HepG2 (cell line): ENCODE data around the gene MCM10. TPM values are rescaled to one million over a fixed set of nuclear protein-coding genes. Genes with fewer than 3 reads are reported as not detected.

Source experiments
- ATAC-seq: fragments of 200-7000 bp; cut with Tn5 transposase; 3 replicates; pipeline ENCODE4 v1.9.1; 2020; ENCODE audit warnings: mild to moderate bottlenecking, moderate library complexity
- BruUV-seq: library from RNA; stranded (reverse); fragments of 400-500 nt; replicated peaks from 2 replicates; lab custom pipeline; 2021; lab: Mats Ljungman, UMichigan
- CTCF ChIA-PET: fragments of 300-600 bp; formaldehyde crosslinking; extraction: SDS; loops from one replicate; lab custom pipeline; 2021; ENCODE audit warnings: low total read pairs, inconsistent platforms, low intra/inter-chr PET ratio; lab: Yijun Ruan, JAX
- POLR2A ChIA-PET: fragments of 350-600 bp; sonication (Branson Sonifier 250); formaldehyde crosslinking; loops from one replicate; lab custom pipeline; 2020; ENCODE audit warnings: antibody characterized with exemption, inconsistent platforms; lab: Yijun Ruan, JAX
- DNase-seq: peaks from one replicate; pipeline ENCODE4 v3.0.0-alpha.2; 2015; ENCODE audit warnings: low spot score
- FAIRE-seq: peaks from 3 replicates; lab custom pipeline; 2011; peaks lifted over from hg19 to GRCh38; lab: Jason Lieb, UNC
- H2AFZ ChIP-seq: one replicate; pipeline ENCODE4 v1.6.1; 2011; ENCODE audit warnings: low read length, inconsistent platforms
- H3K27ac ChIP-seq: fragments of 300-600 bp; 3 replicates; pipeline ENCODE4 v1.8.0; 2011; ENCODE audit warnings: mixed run types, mild to moderate bottlenecking, mixed read lengths, low read length, inconsistent platforms; ENCODE audit not compliant: insufficient read depth; ENCODE audit errors: extremely low read length
- H3K27me3 ChIP-seq, 2 experiments: fragments of 200-600 bp in 1 of 2; 2 replicates in 1 of 2; 3 replicates in 1 of 2; pipeline versions ENCODE4 v1.6.0 to v1.8.0; 2011; ENCODE audit warnings: low read length in 2 of 2, mild to moderate bottlenecking in 2 of 2, moderate library complexity in 2 of 2, inconsistent platforms in 1 of 2; ENCODE audit not compliant: insufficient read depth in 2 of 2, control insufficient read depth in 1 of 2
- H3K36me3 ChIP-seq, 2 experiments: fragments of 200-600 bp in 1 of 2; replicated peaks in 1 of 2; 2 replicates in 1 of 2; 3 replicates in 1 of 2; pipeline versions ENCODE4 v1.5.1 to v1.8.0; 2011; ENCODE audit warnings: low read length in 2 of 2, inconsistent platforms in 1 of 2; ENCODE audit not compliant: insufficient read depth in 2 of 2, control insufficient read depth in 1 of 2
- H3K4me1 ChIP-seq: 2 replicates; pipeline ENCODE4 v1.5.1; 2012; ENCODE audit warnings: low read length, inconsistent platforms; ENCODE audit not compliant: insufficient read depth
- H3K4me2 ChIP-seq: 2 replicates; pipeline ENCODE4 v1.6.0; 2011; ENCODE audit warnings: low read depth, low read length, inconsistent platforms
- H3K4me3 ChIP-seq, 3 experiments: fragments of 200-600 bp in 1 of 3; sonication (generic), shearing (Covaris generic) in 1 of 3; replicated peaks in 1 of 3; 2 replicates each; pipeline ENCODE4 v1.5.1; 2011 to 2016; ENCODE audit warnings: low read length in 3 of 3, inconsistent platforms in 2 of 3, low read depth in 2 of 3, mild to moderate bottlenecking in 2 of 3, control low read depth in 1 of 3, mixed read lengths in 1 of 3; ENCODE audit not compliant: insufficient read depth in 1 of 3
- H3K79me2 ChIP-seq: one replicate; pipeline ENCODE4 v1.6.1; 2011; ENCODE audit warnings: low read length, inconsistent platforms; ENCODE audit not compliant: insufficient read depth
- H3K9ac ChIP-seq: 2 replicates; pipeline ENCODE4 v1.6.0; 2011; ENCODE audit warnings: mild to moderate bottlenecking, low read depth, low read length, inconsistent platforms; ENCODE audit not compliant: insufficient read depth
- H3K9me3 ChIP-seq: 2 replicates; pipeline ENCODE4 v1.5.1; 2012; ENCODE audit warnings: mild to moderate bottlenecking, low read length
- H4K20me1 ChIP-seq: 2 replicates; pipeline ENCODE4 v1.6.0; 2011; ENCODE audit warnings: inconsistent platforms, mild to moderate bottlenecking, low read length, moderate library complexity; ENCODE audit not compliant: insufficient read depth
- CEBPZ ChIP-seq: IDR thresholded peaks from 2 replicates; pipeline ENCODE4 v1.6.1; 2012; ENCODE audit warnings: low read length, improper control_type of control experiment
- GATA4 ChIP-seq: sonication (generic); IDR thresholded peaks from 2 replicates; pipeline ENCODE4 v1.6.1; 2016; ENCODE audit warnings: antibody characterized with exemption, low read depth, borderline replicate concordance
- GRHL1 ChIP-seq: sonication (generic); formaldehyde crosslinking; conservative IDR thresholded peaks from 2 replicates; pipeline ENCODE4 v1.8.0; 2022; ENCODE audit warnings: missing genetic modification reagents
- HNF4A ChIP-seq: sonication (generic); formaldehyde crosslinking; IDR thresholded peaks from 2 replicates; pipeline ENCODE4 v1.4.0; 2020; ENCODE audit warnings: missing genetic modification reagents
- HNF4G ChIP-seq, 2 experiments: sonication (generic) in 1 of 2; formaldehyde crosslinking in 1 of 2; IDR thresholded peaks; 2 replicates each; pipeline versions ENCODE4 v1.4.0 to v1.6.1; 2011 to 2020; ENCODE audit warnings: borderline replicate concordance in 2 of 2, low read depth in 2 of 2, mild to moderate bottlenecking in 2 of 2, low read length in 1 of 2, missing genetic modification reagents in 1 of 2, moderate library complexity in 1 of 2
- KAT7 ChIP-seq: IDR thresholded peaks from 2 replicates; pipeline ENCODE4 v1.6.1; 2018; ENCODE audit warnings: borderline replicate concordance, missing compliant biosample characterization
- NFRKB ChIP-seq: fragments of 450-650 bp; IDR thresholded peaks from 2 replicates; pipeline ENCODE4 v1.6.1; 2017
- SMAD9 ChIP-seq: sonication (generic); formaldehyde crosslinking; IDR thresholded peaks from 2 replicates; pipeline ENCODE4 v1.5.1; 2020; ENCODE audit warnings: mild to moderate bottlenecking, missing genetic modification reagents
- TOPORS ChIP-seq: sonication (generic); formaldehyde crosslinking; IDR thresholded peaks from 2 replicates; pipeline ENCODE4 v1.8.0; 2023; ENCODE audit warnings: mild to moderate bottlenecking, missing genetic modification reagents
- U2AF1 ChIP-seq: fragments of 200-400 bp; formaldehyde crosslinking; optimal IDR thresholded peaks from 2 replicates; pipeline ENCODE3; 2017; ENCODE audit warnings: mild to moderate bottlenecking, low read depth, low read length
- YY1 ChIP-seq: IDR thresholded peaks from 2 replicates; pipeline ENCODE4 v1.6.1; 2011; ENCODE audit warnings: low read length, low read depth, moderate library complexity, mild to moderate bottlenecking; ENCODE audit not compliant: insufficient read depth, insufficient replicate concordance
- ZHX1 ChIP-seq: sonication (generic); formaldehyde crosslinking; IDR thresholded peaks from 2 replicates; pipeline ENCODE4 v1.8.1; 2022; ENCODE audit warnings: low read depth, mild to moderate bottlenecking, missing genetic modification reagents
- ZNF275 ChIP-seq: sonication (generic); formaldehyde crosslinking; IDR thresholded peaks from 2 replicates; pipeline ENCODE4 v1.8.0; 2022; ENCODE audit warnings: missing genetic modification reagents, mild to moderate bottlenecking, inconsistent platforms, borderline replicate concordance
- ZNF614 ChIP-seq: IDR thresholded peaks from 2 replicates; pipeline ENCODE4 v1.6.1; 2018; ENCODE audit warnings: missing biosample characterization, missing genetic modification reagents, inconsistent platforms, borderline replicate concordance
- ZNF644 ChIP-seq: IDR thresholded peaks from 2 replicates; pipeline ENCODE4 v1.6.1; 2016; ENCODE audit warnings: low read depth
- ZNF761 ChIP-seq: sonication (generic); formaldehyde crosslinking; conservative IDR thresholded peaks from 2 replicates; pipeline ENCODE4 v1.4.0; 2020; ENCODE audit warnings: mild to moderate bottlenecking, missing genetic modification reagents
- WGBS: methylation state at CpG from one replicate; pipeline ENCODE4 v1.1.6; 2017; ENCODE audit warnings: low lambda C conversion rate; 5-methylcytosine and 5-hydroxymethylcytosine counted together
- in situ Hi-C: cut with HindIII; loops from 2 replicates; pipeline ENCODE4 v1.10.0; 2017; ENCODE audit warnings: low pct_unique_long_range_greater_than_20kb; ENCODE audit not compliant: extremely low pct_ligation_motif_present
- intact Hi-C: fragments of 100-400 bp; cut with micrococcal nuclease; formaldehyde crosslinking; loops from one replicate; pipeline ENCODE4 v1.10.0; 2022; ENCODE audit not compliant: unreplicated experiment
- polyA plus RNA-seq, 8 experiments: library from polyadenylated mRNA; depleted of rRNA in 3 of 8; stranded (reverse) in 7 of 8; unstranded in 1 of 8; fragments of >200 nt; fragmentation: Illumina TruSeq in 4 of 8; extraction: Trizol in 4 of 8; gene quantifications; 2 replicates each; pipeline versions ENCODE4 v1.2.1 to v1.2.3, GENCODE V29; 2011 to 2016; ENCODE audit warnings: low read depth in 4 of 8, missing spikeins in 1 of 8, mixed read lengths in 1 of 8; ENCODE audit not compliant: insufficient read depth in 1 of 8
- total RNA-seq, 5 experiments: library from RNA; depleted of rRNA; stranded (reverse); fragments of >200 nt; fragmentation: Illumina TruSeq; extraction: Trizol; gene quantifications; 2 replicates each; pipeline ENCODE4 v1.2.3, GENCODE V29; 2016; ENCODE audit warnings: low read depth in 1 of 5

The MCM10 gene
- total and polyA plus RNA-seq, 2 of the 13 experiments (the other 11 are each of a cell fraction or from before 2014, with no cell fraction given): 2.8 to 31.3 TPM

- peaks cover 0 to 9% of the 10 kb centered on the region in 2 experiments; a peak in 2 of 5 replicates for H3K36me3 ChIP-seq
- CTCF ChIA-PET: no interaction called here
- peaks cover 10% of the 10 kb centered on the region for H3K4me1 ChIP-seq
- no peak overlapping the region for H3K4me3 ChIP-seq
- FAIRE-seq (peak; percentile 26), ATAC-seq (peak; percentile 82), DNase-seq (peak; percentile 14)
- no peak overlapping the region for H2AFZ ChIP-seq
- intact Hi-C loops: no loop called here
- H4K20me1 ChIP-seq: no peaks in the 10 kb centered on the region
- in situ Hi-C loops: no loop called here
- BruUV-seq: no TSS peak
- H3K9me3 ChIP-seq: no peaks in the 10 kb centered on the region
- no peak overlapping the region for H3K4me2 ChIP-seq
- no peak overlapping the region for H3K27ac ChIP-seq
- no peaks in the 10 kb centered on the region for H3K27me3 ChIP-seq
- H3K79me2 ChIP-seq: no peaks in the 10 kb centered on the region
- POLR2A ChIA-PET: no interaction called here
- no peak overlapping the region for H3K9ac ChIP-seq
- 68% methylated on average over 7 of the region's 7 CpGs for WGBS
- peak; percentile 50; the same call in 1 of the 2 replicates for TF ChIP-seq CEBPZ
- no peak for TF ChIP-seq ZHX1 (CRISPR knock-in tag)
- no peak for TF ChIP-seq U2AF1
- peak; percentile 91; the same call in 1 of the 2 replicates for TF ChIP-seq TOPORS (CRISPR knock-in tag)
- peak; percentile 75 for TF ChIP-seq HNF4A (CRISPR knock-in tag)
- no peak for TF ChIP-seq GRHL1 (CRISPR knock-in tag)
- no peak for TF ChIP-seq ZNF761 (CRISPR knock-in tag)
- TF ChIP-seq YY1: no peak
- no peak for TF ChIP-seq GATA4
- no peak for TF ChIP-seq ZNF644 (CRISPR knock-in tag)
- peak; percentile 50 for TF ChIP-seq HNF4G (IDR thresholded peaks at IDR 0.05; ENCODE audit: borderline replicate concordance, low read depth, low read length)
- no peak for TF ChIP-seq HNF4G (CRISPR knock-in tag; IDR thresholded peaks at IDR 0.05; ENCODE audit: borderline replicate concordance, low read depth)
- TF ChIP-seq KAT7 (CRISPR knock-in tag): no peak
- TF ChIP-seq ZNF614: peak; percentile 66; the same call in 1 of the 2 replicates
- no peak for TF ChIP-seq NFRKB
- no peak for TF ChIP-seq SMAD9
- TF ChIP-seq ZNF275: no peak
Observed at GRCh38 chr10:13213163-13213562, 51.8 kb downstream of the MCM10 start.
